HEK293 (cell line): ENCODE data around the gene DGCR8.

Source experiments
- ZBTB7A ChIP-seq: fragments of 450-650 bp; formaldehyde crosslinking; IDR thresholded peaks from 2 replicates; pipeline ENCODE4 v1.5.1; 2016; ENCODE audit warnings: low read depth, missing biosample characterization, missing genetic modification characterization
- TF ChIP-seq, protein P1 (sequence below): fragments of 450-650 bp; formaldehyde crosslinking; IDR thresholded peaks from 2 replicates; pipeline ENCODE4 v1.5.1; 2017; ENCODE audit warnings: missing biosample characterization, missing genetic modification characterization
- TF ChIP-seq, protein P2 (sequence below): fragments of 450-650 bp; formaldehyde crosslinking; IDR thresholded peaks from 2 replicates; pipeline ENCODE4 v1.5.1; 2016; ENCODE audit warnings: missing biosample characterization, missing genetic modification characterization

- no peak for TF ChIP-seq ZBTB7A (tag by site-specific recombination)
- TF ChIP-seq, protein P1, sequence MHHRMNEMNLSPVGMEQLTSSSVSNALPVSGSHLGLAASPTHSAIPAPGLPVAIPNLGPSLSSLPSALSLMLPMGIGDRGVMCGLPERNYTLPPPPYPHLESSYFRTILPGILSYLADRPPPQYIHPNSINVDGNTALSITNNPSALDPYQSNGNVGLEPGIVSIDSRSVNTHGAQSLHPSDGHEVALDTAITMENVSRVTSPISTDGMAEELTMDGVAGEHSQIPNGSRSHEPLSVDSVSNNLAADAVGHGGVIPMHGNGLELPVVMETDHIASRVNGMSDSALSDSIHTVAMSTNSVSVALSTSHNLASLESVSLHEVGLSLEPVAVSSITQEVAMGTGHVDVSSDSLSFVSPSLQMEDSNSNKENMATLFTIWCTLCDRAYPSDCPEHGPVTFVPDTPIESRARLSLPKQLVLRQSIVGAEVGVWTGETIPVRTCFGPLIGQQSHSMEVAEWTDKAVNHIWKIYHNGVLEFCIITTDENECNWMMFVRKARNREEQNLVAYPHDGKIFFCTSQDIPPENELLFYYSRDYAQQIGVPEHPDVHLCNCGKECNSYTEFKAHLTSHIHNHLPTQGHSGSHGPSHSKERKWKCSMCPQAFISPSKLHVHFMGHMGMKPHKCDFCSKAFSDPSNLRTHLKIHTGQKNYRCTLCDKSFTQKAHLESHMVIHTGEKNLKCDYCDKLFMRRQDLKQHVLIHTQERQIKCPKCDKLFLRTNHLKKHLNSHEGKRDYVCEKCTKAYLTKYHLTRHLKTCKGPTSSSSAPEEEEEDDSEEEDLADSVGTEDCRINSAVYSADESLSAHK (tag by site-specific recombination) = no peak
- TF ChIP-seq, protein P2, sequence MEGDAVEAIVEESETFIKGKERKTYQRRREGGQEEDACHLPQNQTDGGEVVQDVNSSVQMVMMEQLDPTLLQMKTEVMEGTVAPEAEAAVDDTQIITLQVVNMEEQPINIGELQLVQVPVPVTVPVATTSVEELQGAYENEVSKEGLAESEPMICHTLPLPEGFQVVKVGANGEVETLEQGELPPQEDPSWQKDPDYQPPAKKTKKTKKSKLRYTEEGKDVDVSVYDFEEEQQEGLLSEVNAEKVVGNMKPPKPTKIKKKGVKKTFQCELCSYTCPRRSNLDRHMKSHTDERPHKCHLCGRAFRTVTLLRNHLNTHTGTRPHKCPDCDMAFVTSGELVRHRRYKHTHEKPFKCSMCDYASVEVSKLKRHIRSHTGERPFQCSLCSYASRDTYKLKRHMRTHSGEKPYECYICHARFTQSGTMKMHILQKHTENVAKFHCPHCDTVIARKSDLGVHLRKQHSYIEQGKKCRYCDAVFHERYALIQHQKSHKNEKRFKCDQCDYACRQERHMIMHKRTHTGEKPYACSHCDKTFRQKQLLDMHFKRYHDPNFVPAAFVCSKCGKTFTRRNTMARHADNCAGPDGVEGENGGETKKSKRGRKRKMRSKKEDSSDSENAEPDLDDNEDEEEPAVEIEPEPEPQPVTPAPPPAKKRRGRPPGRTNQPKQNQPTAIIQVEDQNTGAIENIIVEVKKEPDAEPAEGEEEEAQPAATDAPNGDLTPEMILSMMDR (tag by site-specific recombination) = no peak
Measured at GRCh38 chr22:20111689-20112622, 31.9 kb downstream of the DGCR8 start.
